Naive thymus-derived CD8-positive, alpha-beta T cell (primary cell): ENCODE measurements around the gene RBKS. TPM values are rescaled to one million over a fixed set of nuclear protein-coding genes. Genes with fewer than 3 reads are reported as not detected.

Experiments
- ATAC-seq, 2 donors: fragments of 150-1000 bp; cut with Tn5 transposase in 1 of 2; sonication (Bioruptor Pico), chemical (Tn5 transposase) in 1 of 2; 1 replicate in 1 of 2; 2 replicates in 1 of 2; pipeline ENCODE4 v1.10.0; 2021; ENCODE audit warnings: mild to moderate bottlenecking in 2 of 2, moderate library complexity in 2 of 2
- POLR2A ChIA-PET: fragments of 350-600 bp; sonication (Branson Sonifier 250); formaldehyde crosslinking; loops from one replicate; lab custom pipeline; 2021; ENCODE audit warnings: antibody characterized with exemption; lab: Charles Lee
- DNase-seq, 10 donors: peaks; one replicate each; pipeline versions ENCODE4 v3.0.0 to v3.0.0-alpha.2; 2020 to 2022
- H3K27ac Mint-ChIP-seq, 10 donors: one replicate each; pipeline ENCODE4 v1.8.0; 2020 to 2022; ENCODE audit warnings: mild to moderate bottlenecking in 10 of 10, mixed read lengths in 10 of 10, moderate library complexity in 4 of 10, inconsistent platforms in 1 of 10
- H3K27me3 Mint-ChIP-seq, 5 donors: one replicate each; pipeline ENCODE4 v1.8.0; 2021 to 2022; ENCODE audit warnings: mixed read lengths in 5 of 5
- H3K36me3 Mint-ChIP-seq, 3 donors: one replicate each; pipeline ENCODE4 v1.8.0; 2020 to 2022; ENCODE audit warnings: mixed read lengths in 3 of 3, mild to moderate bottlenecking in 2 of 3, inconsistent platforms in 1 of 3
- H3K4me1 Mint-ChIP-seq, 4 donors: one replicate each; pipeline ENCODE4 v1.8.0; 2021 to 2022; ENCODE audit warnings: mixed read lengths in 4 of 4
- H3K4me3 Mint-ChIP-seq, 10 donors: one replicate each; pipeline ENCODE4 v1.8.0; 2020 to 2022; ENCODE audit warnings: mild to moderate bottlenecking in 10 of 10, mixed read lengths in 10 of 10, moderate library complexity in 6 of 10, inconsistent platforms in 1 of 10
- H3K9me3 Mint-ChIP-seq, 9 donors: one replicate each; pipeline ENCODE4 v1.8.0; 2020 to 2022; ENCODE audit warnings: mixed read lengths in 9 of 9, mild to moderate bottlenecking in 3 of 9, inconsistent platforms in 1 of 9, moderate library complexity in 1 of 9
- polyA plus RNA-seq, 3 donors: library from polyadenylated mRNA; unstranded; fragments of 300-500 nt; fragmentation: Illumina TruSeq; gene quantifications; one replicate each; pipeline ENCODE4 v1.2.3, GENCODE V29; 2021
- total RNA-seq, 8 experiments: library from RNA in 2 of 8; stranded (reverse) in 2 of 8; gene quantifications; one replicate each; pipeline ENCODE4 v1.2.3 and lab custom pipeline; 2021 to 2026

RBKS gene
- total RNA-seq (1 to 10 TPM; 1.5 to 1.8 TPM), polyA plus RNA-seq (1 to 10 TPM; 2.4 to 4.8 (median 3.0) TPM), total RNA-seq (lab: John Stamatoyannopoulos, UW) (0.67 to 6.0 (median 1.9) reads per million in 6 experiments)

- peaks cover 25 to 64% (median 47%) of the 10 kb centered on the region in 4 donors for H3K4me1 Mint-ChIP-seq
- H3K9me3 Mint-ChIP-seq: peaks cover 0 to 4% (median 0%) of the 10 kb centered on the region in 9 donors
- peaks cover 0 to 6% (median 0%) of the 10 kb centered on the region in 5 donors for H3K27me3 Mint-ChIP-seq
- DNase-seq (peak; percentile 87 to 96 (median 94)), ATAC-seq (peak; percentile 75 to 81)
- peak within 1 kb of the TSS; percentile 98 to 100 (median 100) for H3K27ac Mint-ChIP-seq
- peak within 1 kb of the TSS; percentile 94 to 99 (median 98) for H3K4me3 Mint-ChIP-seq
- H3K36me3 Mint-ChIP-seq: peaks cover 0 to 15% (median 9%) of the 10 kb centered on the region in 3 donors
- POLR2A ChIA-PET: interaction anchor here (0.6 to 1.6 kb wide), 2 partner anchors 118 to 1004 kb away, joined by 4 to 6 read pairs; partner anchors contain the start of gene WDR43
These were observed at the start of gene RBKS, which contains the start of gene BABAM2 for GRCh38 chr2:27890146-27890923. Gene RBKS, minus strand, starts transcription at chr2:27890387. Its CDS starts 42 bp downstream, at chr2:27890345. Gene BABAM2, plus strand, starts transcription at chr2:27890729. Its CDS starts 3,828 bp downstream, at chr2:27894557.

- DNase-seq: no peak
- Mint-ChIP-seq H3K36me3 (peaks cover 5 to 34% (median 20%) of the 10 kb centered on the region in 3 donors), H3K27me3 (no peaks in the 10 kb centered on the region), H3K9me3 (no peaks in the 10 kb centered on the region), H3K4me1 (peaks cover 12 to 18% (median 13%) of the 10 kb centered on the region in 4 donors), H3K4me3 (no peak overlapping the region), H3K27ac (no peak overlapping the region)
- ATAC-seq: no peak
- POLR2A ChIA-PET: no interaction called here
These were observed 44.8 kb upstream of the RBKS start for GRCh38 chr2:27935026-27935425.

DNA sequence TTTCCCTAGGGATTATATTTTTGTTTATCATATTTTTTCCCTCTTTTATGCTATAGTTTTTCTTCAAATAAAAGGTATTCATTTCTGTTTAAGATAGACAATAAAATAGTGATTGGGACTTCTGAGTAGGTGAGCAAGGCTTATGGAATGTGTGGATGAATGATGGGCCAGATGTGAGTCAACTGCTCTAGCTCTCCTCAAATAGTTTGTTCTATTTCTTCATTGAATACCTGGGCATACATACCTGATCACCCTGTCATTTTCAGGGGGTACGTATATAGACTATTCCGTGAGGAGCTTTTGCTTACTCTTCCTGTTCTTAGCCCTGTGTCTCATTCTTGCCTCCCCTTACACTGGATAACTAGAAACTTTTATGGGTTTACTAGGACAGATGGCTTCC lies 42.2 kb upstream of the RBKS start:
- no peak overlapping the region for H3K27ac Mint-ChIP-seq
- POLR2A ChIA-PET: no interaction called here

DNA sequence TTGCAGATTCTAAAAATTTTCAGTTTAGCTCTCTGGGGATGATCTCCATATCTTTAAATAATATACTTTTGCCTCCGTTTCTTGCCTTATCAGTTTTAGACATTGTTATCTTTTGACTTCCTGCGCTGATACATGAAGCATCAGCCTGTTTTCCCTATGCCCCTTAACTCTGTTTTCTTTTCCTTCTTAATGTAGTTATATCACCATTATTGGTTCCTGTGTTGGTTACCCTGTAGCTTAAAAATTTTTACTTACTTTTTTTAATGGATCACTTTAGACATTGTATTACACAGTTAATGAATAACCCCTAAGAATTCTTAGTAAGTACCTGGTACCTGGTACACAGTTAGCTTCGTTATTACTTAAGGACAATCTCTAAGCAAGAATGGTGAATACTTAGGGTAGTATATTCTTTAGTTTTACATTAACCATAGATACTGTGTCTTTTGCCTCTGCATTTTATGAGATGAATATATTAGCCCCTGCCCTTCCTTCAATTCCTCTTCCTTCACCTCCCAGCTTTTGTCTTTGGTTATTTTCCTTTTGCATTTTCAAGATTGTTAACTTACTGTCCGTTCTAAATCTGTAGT lies 41.3 kb upstream of the RBKS start:
- POLR2A ChIA-PET: no interaction called here
- H3K27me3 Mint-ChIP-seq: no peaks in the 10 kb centered on the region
- no peak overlapping the region for H3K4me3 Mint-ChIP-seq
- peak overlapping the region in 2 of 10 donors; percentile 7 to 46 for H3K27ac Mint-ChIP-seq
- H3K4me1 Mint-ChIP-seq: peaks cover 0 to 10% (median 7%) of the 10 kb centered on the region in 4 donors
- ATAC-seq: no peak
- H3K36me3 Mint-ChIP-seq: peaks cover 10 to 35% (median 22%) of the 10 kb centered on the region in 3 donors
- DNase-seq: no peak
- H3K9me3 Mint-ChIP-seq: no peaks in the 10 kb centered on the region

More for the DNA sequence above, 42.2 kb upstream of the RBKS start:
- no peaks in the 10 kb centered on the region for H3K9me3 Mint-ChIP-seq
- H3K36me3 Mint-ChIP-seq: peaks cover 10 to 34% (median 19%) of the 10 kb centered on the region in 3 donors
- no peak overlapping the region for H3K4me3 Mint-ChIP-seq
- no peaks in the 10 kb centered on the region for H3K27me3 Mint-ChIP-seq
- peaks cover 5 to 14% (median 11%) of the 10 kb centered on the region in 4 donors for H3K4me1 Mint-ChIP-seq
- no peak for DNase-seq
- no peak for ATAC-seq

DNA sequence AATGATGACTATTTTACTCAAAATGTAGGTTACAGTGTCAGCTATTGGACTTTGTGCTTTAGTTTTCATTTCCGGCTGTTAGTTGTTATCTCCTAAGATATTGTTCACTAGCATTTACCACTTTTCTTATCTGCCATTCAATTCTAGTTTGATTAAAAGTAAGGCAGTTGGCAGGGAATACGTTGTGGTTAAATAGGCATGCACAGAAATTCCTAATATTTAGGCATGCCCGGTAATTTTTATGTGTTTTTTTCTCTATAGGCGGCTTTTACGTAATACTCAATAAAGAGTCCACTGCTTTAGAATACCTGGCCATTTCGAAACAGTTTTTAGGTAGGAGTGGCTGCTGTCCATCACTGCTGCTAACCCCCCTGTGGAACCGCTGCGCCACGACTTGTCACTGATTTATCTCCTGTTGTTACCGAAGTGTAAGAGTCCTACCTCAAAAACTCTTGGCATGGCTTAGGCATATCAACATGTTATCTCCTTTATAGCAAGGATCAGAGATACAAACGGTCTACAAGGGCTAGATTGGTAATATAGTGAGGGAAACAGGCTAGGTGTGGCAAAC lies 39.8 kb upstream of the RBKS start:
- no peaks in the 10 kb centered on the region for H3K27me3 Mint-ChIP-seq
- peaks cover 10 to 43% (median 16%) of the 10 kb centered on the region in 3 donors for H3K36me3 Mint-ChIP-seq
- H3K4me1 Mint-ChIP-seq: peaks cover 6 to 21% (median 16%) of the 10 kb centered on the region in 4 donors
- ATAC-seq (no peak), DNase-seq (no peak)
- H3K4me3 Mint-ChIP-seq: no peak overlapping the region
- peak overlapping the region in 1 of 10 donors; percentile 72 for H3K27ac Mint-ChIP-seq
- no peaks in the 10 kb centered on the region for H3K9me3 Mint-ChIP-seq
- POLR2A ChIA-PET: no interaction called here

- DNase-seq: no peak
- H3K4me3 Mint-ChIP-seq: no peak overlapping the region
- ATAC-seq: no peak
- no peaks in the 10 kb centered on the region for H3K27me3 Mint-ChIP-seq
- H3K36me3 Mint-ChIP-seq: peaks cover 10 to 24% (median 17%) of the 10 kb centered on the region in 3 donors
- POLR2A ChIA-PET: no interaction called here
- H3K27ac Mint-ChIP-seq: peak overlapping the region in 8 of 10 donors; percentile 10 to 88 (median 34)
- H3K4me1 Mint-ChIP-seq: peaks cover 8 to 14% (median 13%) of the 10 kb centered on the region in 4 donors
- no peaks in the 10 kb centered on the region for H3K9me3 Mint-ChIP-seq
These were observed 35.7 kb upstream of the RBKS start for GRCh38 chr2:27925766-27926472.

- Mint-ChIP-seq H3K27me3 (no peaks in the 10 kb centered on the region), H3K9me3 (no peaks in the 10 kb centered on the region), H3K4me3 (no peak overlapping the region), H3K36me3 (peaks cover 0 to 11% (median 8%) of the 10 kb centered on the region in 3 donors), H3K27ac (peak overlapping the region in 2 of 10 donors; percentile 32 to 36), H3K4me1 (peaks cover 17 to 34% (median 24%) of the 10 kb centered on the region in 4 donors)
- POLR2A ChIA-PET: no interaction called here
- no peak for DNase-seq
- no peak for ATAC-seq
These were observed 32.7 kb upstream of the RBKS start for GRCh38 chr2:27922842-27923241.

DNA sequence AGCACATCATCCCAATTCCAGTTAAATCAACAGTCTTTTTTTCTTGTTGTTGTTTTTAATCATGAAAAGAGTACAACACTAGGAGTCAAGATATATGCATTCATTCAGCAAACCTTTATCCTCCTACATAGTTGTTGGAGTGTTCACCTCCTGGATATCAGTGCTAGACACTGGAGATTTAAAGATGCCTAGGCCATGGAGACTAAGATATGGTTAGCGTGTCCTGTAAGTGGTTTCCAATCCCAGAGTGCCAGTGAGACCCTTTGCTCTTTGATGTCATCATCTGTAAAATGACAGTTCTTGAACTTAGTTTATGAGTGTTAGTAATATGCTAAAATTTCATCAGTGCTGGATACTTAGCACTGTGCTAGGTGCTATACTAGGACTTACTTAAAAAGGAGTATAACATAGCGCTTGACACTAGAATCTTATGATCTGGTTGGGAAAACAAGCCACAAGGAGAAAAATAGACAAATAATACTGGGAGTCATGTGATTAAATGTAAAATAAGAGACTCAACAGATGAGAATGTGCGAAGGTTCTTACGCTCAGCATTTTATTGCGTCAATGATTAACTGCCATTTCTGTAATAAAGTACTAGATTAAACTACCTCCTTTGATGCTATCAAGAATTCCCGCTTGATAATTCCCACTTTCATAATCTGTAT lies 31.8 kb upstream of the RBKS start:
- Mint-ChIP-seq H3K27ac (peak overlapping the region in 5 of 10 donors; percentile 1 to 67 (median 32)), H3K36me3 (peaks cover 0 to 11% (median 8%) of the 10 kb centered on the region in 3 donors), H3K27me3 (no peaks in the 10 kb centered on the region), H3K4me3 (no peak overlapping the region), H3K9me3 (no peaks in the 10 kb centered on the region), H3K4me1 (peaks cover 17 to 34% (median 24%) of the 10 kb centered on the region in 4 donors)
- ATAC-seq (no peak), DNase-seq (no peak)
- POLR2A ChIA-PET: no interaction called here

- Mint-ChIP-seq H3K27ac (no peak overlapping the region), H3K27me3 (no peaks in the 10 kb centered on the region), H3K4me1 (peaks cover 16 to 34% (median 22%) of the 10 kb centered on the region in 4 donors), H3K4me3 (no peak overlapping the region), H3K9me3 (no peaks in the 10 kb centered on the region), H3K36me3 (peaks cover 0 to 10% (median 5%) of the 10 kb centered on the region in 3 donors)
- POLR2A ChIA-PET: no interaction called here
- ATAC-seq: no peak
- DNase-seq: no peak
These were observed 31.2 kb upstream of the RBKS start for GRCh38 chr2:27921424-27921823.

DNA sequence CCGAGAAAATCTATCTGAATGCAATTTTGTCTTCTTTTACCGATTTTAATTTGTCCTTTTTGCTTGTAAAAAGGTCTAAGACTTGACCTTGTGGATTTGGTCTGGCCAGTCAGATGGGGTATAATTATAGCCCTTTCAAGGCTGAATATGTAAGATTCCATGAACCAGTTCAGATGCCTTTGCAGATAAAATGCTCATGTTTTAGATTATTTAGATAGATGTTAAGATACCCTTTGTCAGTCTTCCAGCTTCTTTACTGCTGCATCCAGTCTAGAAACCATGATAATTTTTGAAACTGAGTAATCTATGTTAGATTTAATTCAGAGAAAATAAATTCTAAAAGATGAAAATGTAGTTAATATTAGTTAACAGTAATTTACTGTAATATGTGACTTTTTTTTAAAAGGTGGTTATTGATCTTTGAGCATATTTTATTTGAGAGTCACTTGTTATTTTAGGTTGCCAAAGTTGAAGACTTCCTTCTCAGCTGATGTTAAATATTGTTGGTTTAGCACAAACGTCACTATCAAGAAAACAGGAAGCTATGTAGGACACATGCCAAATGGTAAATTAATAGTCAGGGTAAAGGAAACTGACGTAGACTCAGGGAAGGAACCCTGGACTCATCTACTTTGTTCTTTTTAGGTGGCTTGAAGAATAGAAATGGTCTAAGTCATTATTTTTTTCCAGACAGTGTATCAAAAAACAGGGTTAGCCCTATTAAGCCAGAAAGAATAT lies 30.1 kb upstream of the RBKS start:
- H3K27ac Mint-ChIP-seq: peak overlapping the region in 9 of 10 donors; percentile 3 to 77 (median 59)
- H3K27me3 Mint-ChIP-seq: no peaks in the 10 kb centered on the region
- H3K4me1 Mint-ChIP-seq: peaks cover 8 to 31% (median 13%) of the 10 kb centered on the region in 4 donors
- peak overlapping the region in 4 of 10 donors; percentile 4 to 60 (median 48) for H3K4me3 Mint-ChIP-seq
- H3K9me3 Mint-ChIP-seq: no peaks in the 10 kb centered on the region
- POLR2A ChIA-PET: no interaction called here
- DNase-seq (peak in 4 of 10 donors; percentile 6 to 50 (median 38)), ATAC-seq (peak; percentile 70 to 98)
- peaks cover 0 to 5% (median 2%) of the 10 kb centered on the region in 3 donors for H3K36me3 Mint-ChIP-seq
